DOHH2 (cell line): ENCODE data around the gene FARS2.

Source experiments
- EZH2phosphoT487 ChIP-seq: fragments of 200-600 bp; sonication (generic); IDR thresholded peaks from 2 replicates; pipeline ENCODE4 v1.6.1; 2017; ENCODE audit warnings: borderline replicate concordance, mild to moderate bottlenecking, antibody characterized with exemption, low read length, moderate library complexity, mixed read lengths
- TF ChIP-seq, protein P1 (sequence below): fragments of 200-600 bp; sonication (generic); IDR thresholded peaks from one replicate; pipeline ENCODE4 v1.5.1; 2014; ENCODE audit warnings: antibody characterized with exemption, mild to moderate bottlenecking, low read depth, low read length; ENCODE audit not compliant: poor library complexity, severe bottlenecking

DNA sequence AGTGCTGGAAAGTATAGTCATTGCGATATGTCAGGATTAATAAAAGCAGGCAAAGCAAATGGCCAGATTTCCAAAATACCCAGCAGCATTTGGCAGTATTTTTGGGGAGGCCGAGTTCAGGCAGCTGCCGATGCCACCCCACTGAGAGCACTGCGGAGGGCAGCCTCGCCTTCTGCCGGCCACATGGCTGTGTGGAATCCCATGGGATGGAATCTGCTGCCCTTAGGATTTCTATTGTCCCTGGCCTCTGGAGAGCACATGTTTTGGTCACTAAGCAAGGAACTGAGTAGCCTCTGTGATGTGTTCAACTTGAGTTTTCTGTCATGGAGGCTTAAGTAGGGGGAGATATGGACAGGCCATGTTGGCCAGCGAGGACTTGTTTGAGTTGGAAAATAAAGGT lies 123.0 kb downstream of the FARS2 start:
- TF ChIP-seq, protein P1, sequence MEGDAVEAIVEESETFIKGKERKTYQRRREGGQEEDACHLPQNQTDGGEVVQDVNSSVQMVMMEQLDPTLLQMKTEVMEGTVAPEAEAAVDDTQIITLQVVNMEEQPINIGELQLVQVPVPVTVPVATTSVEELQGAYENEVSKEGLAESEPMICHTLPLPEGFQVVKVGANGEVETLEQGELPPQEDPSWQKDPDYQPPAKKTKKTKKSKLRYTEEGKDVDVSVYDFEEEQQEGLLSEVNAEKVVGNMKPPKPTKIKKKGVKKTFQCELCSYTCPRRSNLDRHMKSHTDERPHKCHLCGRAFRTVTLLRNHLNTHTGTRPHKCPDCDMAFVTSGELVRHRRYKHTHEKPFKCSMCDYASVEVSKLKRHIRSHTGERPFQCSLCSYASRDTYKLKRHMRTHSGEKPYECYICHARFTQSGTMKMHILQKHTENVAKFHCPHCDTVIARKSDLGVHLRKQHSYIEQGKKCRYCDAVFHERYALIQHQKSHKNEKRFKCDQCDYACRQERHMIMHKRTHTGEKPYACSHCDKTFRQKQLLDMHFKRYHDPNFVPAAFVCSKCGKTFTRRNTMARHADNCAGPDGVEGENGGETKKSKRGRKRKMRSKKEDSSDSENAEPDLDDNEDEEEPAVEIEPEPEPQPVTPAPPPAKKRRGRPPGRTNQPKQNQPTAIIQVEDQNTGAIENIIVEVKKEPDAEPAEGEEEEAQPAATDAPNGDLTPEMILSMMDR: no peak
- no peak for TF ChIP-seq EZH2phosphoT487
